Measurements from ENCODE around the gene SDK1.

SDK1 gene

GRCh38 chr7:4124556-4125477 is 823.8 kb downstream of the SDK1 start:
- no peak for DNase-seq

- no peak for DNase-seq
Measured at GRCh38 chr7:4127909-4128560, 827.0 kb downstream of the SDK1 start.

DNA sequence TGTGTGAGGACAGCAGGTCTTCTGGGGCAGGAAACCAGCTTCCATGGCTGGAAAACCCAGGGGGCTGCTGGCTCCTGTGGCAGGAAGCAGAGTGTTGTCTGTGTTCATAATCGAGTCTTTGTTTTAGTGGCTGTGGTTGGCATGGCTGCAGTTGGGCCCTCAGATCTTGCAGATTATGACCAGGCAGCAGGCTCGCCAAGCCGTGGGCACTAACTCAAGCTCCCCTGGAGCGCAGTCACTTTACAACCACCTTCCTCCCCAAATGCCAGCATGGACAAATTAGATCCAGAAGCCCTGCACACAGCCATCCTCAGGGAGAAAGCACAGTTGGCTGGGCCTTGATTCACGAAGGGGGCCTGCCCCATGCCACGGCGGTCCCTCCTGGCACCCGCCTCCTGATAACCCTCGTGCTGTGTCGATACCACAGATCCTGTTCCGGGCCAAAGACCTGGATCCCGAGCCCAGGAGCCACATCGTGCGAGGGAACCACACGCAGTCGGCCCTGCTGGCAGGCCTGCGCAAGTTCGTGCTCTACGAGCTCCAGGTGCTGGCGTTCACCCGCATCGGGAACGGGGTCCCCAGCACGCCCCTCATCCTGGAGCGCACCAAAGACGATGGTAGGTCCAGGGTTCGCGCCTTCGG is 828.5 kb downstream of the SDK1 start:
- no peak for DNase-seq

DNA sequence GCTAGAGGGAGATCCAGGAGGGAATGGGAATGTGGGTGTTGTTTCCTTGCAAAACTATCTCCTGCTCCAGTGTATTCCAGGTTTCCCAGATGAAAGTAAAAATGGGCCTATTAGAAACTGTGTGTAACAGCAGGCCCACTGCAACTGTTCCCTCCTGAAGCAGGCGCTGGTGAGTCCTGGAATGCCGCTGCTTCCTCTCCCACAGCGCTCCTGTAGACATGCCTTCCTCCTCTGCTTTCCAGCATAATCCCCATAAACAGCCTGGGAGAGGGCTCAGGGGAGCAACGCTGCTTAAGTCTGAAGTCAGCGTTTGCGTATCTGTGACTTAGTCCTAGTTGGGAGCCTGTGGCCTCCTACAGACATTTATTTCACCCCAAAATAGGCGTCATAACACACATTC is 830.0 kb downstream of the SDK1 start:
- no peak for DNase-seq

DNA sequence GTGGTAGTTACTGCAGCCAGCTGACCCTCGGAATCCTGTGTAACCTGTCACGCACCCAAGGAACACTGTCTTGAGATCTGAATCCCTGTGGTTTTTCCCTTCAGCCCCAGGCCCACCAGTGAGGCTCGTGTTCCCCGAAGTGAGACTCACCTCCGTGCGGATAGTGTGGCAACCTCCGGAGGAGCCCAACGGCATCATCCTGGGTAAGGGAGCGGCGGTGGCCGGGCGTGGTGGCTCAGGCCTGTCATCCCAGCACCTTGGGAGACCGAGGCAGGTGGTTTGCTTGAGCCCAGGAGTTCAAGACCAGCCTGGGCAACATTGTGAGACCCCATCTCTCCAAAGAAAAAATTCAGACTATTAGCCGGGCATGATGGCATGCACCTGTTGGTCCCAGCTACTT is 831.2 kb downstream of the SDK1 start:
- no peak for DNase-seq

GRCh38 chr7:4133491-4134044 is 832.5 kb downstream of the SDK1 start:
- no peak for DNase-seq

- no peak for DNase-seq
Measured at GRCh38 chr7:4134204-4134603, 833.2 kb downstream of the SDK1 start.

DNA sequence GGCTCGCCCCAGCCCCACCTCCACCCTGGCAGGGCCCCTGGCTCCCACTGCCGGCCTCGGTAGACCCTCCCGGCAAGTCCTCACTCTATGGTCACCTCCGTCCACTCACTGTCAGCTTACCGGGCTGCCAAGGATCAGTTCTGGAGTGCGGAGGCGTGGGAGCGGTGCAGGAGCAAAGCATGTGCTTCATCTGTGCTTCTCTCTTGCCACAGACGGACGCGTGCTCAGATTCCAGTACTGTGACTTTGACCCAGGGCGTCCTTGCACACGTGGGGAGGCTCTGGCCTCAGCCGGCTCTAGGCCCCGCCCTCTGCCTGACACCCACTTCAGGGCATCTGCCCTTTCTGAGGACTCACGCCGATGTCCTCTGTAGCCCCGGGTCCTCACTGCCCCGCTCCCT is 833.6 kb downstream of the SDK1 start:
- DNase-seq: no peak

DNA sequence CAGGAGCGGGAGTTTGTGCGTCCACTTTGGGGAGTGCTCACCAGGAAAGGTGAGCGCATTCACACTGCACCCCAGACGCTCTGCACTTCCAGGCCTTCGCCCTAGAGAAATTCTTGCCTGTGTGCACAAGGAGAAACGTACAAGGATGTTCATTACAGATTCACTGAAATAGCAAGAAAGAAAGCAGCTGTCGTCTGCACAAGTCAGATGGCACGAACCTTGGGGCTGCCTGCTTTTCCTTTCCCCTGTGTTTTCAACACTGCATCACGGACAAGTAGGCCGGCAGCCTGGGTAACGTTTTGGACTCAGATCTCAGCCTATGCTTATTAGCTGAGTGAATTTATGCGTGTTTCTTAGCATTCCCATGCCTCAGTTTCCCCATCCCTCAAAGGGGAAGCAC is 834.2 kb downstream of the SDK1 start:
- no peak for DNase-seq

DNA sequence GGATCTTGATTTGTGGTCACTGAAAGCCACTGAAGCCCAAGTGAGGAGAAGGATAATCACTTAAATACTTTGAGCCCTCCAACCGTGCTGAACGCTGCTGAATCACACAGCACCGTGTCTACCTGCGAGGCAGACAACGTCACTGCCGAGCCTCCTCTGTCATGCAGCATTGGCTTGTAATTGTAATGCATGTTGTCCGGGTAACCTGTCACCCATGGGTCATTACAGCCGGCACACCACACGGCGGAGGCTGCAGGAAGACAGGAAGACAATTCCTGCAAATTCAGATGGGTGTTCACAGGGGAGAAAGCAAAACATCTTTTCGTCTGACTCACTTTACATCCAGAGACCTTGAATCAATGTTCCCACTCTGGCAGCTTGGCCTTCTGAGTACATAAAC is 835.0 kb downstream of the SDK1 start:
- no peak for DNase-seq

- DNase-seq: peak; percentile 19
Measured at GRCh38 chr7:4136501-4137110, 835.6 kb downstream of the SDK1 start.

- no peak for DNase-seq
Measured at GRCh38 chr7:4137552-4137951, 836.5 kb downstream of the SDK1 start.

DNA sequence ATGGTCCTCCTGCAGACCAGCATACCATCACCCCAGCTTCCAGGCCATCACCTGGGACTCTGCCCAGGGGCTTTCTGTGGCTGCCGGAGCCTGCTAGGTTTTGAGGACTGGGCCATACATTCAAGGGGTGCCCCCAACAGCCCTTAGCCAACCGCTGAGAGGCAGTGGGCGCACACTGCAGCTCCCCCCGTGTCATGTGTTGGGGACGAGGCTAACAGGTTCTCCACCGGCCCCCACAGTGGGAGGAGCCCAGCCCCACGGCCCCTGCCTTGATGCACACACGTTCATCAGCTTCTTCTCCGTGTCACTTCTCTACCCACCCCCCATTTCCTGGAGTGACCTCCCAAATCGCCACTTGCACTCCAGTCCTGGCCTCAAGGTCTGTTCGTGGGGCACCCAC is 837.8 kb downstream of the SDK1 start:
- DNase-seq: no peak

GRCh38 chr7:4139656-4140625 is 838.9 kb downstream of the SDK1 start:
- DNase-seq: no peak

DNA sequence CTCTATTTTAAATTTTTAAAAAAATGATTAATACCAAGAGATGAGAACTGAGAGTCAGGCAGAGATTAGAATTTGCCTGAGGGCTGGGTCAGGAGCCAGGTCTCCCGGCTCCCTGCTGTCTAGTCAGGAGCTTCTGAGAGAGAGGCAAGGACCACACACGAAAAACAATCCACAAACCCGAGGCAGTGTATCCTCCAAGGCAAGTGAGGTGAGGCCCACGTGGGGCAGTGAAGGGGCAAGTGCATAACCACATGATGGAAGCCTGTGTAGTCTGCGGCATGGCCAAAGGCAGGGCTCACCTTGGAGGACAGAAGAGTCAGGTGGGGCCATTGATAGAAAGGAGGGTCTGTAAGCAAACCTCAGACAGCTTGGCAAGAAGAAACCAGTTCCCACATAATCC is 839.9 kb downstream of the SDK1 start:
- no peak for DNase-seq

- no peak for DNase-seq
Measured at GRCh38 chr7:4143006-4143405, 842.0 kb downstream of the SDK1 start.

DNA sequence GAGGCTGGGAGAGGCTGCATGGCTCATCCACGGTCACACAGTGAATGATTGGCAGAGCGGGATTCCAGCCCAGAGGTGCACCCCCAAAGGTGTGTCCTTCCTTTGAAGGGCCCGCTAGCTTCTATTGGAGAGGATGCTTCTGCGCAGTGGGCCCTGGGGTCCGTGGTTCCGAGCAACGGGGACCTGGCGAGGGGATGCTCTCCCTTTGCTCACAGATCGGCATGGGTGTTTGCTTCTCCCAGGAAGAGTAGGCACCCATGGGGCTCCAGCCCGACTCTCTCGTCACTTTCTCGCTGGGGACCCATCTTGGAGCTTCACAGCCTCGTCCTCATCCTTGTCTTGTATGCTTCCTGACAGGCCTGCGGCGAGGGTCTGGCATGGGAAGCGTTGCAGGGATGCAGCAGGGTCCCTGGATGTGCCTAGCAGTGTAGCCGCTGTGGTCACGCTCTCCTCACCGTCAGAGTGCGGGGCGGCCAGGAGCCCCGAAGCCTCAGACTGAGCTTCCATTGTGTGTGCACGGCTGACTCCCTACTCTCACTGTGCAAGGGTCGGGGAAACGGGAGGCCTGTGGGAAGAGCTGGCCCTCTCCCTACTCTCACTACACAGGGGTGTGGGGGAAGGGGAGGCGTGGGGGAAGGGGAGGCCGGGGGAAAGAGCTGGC is 842.6 kb downstream of the SDK1 start:
- no peak for DNase-seq

- DNase-seq: no peak
Measured at GRCh38 chr7:4144172-4144701, 843.2 kb downstream of the SDK1 start.

DNA sequence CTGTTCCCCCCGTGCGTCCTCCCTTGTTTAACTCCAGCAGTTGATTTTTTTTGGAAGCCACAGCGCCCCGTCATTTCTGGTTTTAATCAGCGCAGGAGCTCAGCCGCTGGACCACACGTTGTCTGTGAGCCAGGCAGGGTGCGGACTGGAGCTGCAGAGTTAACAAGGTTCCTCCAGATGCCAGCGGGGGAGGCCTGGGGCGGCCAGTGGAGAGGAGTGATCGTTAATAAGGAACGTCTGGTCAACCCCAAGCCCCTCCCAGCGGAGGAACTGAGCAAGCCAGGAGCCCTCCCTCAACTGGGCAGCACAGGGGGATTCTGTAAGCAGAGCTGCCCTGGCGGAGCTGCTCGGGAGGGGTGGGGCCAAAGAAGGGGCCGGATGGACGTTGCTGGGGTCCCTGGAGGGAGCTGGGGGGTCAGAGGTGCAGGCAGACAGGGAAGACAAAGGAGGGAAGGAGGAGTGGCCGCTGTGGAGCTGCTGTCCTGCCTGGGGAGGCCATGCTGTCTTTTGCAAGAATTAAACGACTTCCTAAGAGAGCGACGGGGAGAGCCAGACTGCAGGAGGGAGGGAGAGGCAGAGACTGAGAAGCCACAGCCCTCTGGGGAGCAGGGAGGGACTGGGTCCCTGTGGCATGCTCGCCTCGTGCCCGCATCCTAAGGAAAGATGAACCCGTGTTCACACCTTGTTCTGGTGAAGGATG is 843.9 kb downstream of the SDK1 start:
- no peak for DNase-seq

DNA sequence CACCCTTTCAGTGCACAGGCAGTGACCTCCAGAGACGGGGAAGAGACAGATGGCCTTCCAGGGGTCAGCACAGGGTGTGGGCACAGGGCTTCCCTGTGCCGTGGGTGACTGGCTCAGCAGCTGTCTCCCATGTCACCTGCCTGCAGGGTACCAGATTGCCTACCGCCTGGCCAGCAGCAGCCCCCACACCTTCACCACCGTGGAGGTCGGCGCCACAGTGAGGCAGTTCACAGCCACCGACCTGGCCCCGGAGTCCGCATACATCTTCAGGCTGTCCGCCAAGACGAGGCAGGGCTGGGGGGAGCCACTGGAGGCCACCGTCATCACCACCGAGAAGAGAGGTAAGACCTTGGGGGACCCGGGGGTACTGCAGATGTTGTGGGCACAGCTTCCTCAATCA is 844.5 kb downstream of the SDK1 start:
- no peak for DNase-seq
